Osteoblast (primary cell): ENCODE data around the gene MS4A1. TPM values are rescaled to one million over a fixed set of nuclear protein-coding genes. Genes with fewer than 3 reads are reported as not detected.
"Not testable (repeated sequence)": the region's sequence is repeated elsewhere in the genome, so short reads cannot be mapped to it uniquely, and the experiment has no call there.

Experiments
- DNase-seq: peaks from one replicate; pipeline ENCODE4 v3.0.0; 2011; ENCODE audit warnings: low spot score, mixed read lengths; ENCODE audit not compliant: insufficient read length; ENCODE audit errors: missing footprints
- H2AFZ ChIP-seq: 2 replicates; pipeline ENCODE4 v1.6.0; 2011; ENCODE audit warnings: mild to moderate bottlenecking, low read length
- H3K27ac ChIP-seq: 2 replicates; pipeline ENCODE4 v1.5.1; 2011; ENCODE audit warnings: mild to moderate bottlenecking, low read depth, low read length, moderate library complexity
- H3K27me3 ChIP-seq: 2 replicates; pipeline ENCODE4 v1.6.0; 2012; ENCODE audit warnings: mild to moderate bottlenecking, control low read depth, inconsistent platforms, low read length, moderate library complexity; ENCODE audit not compliant: insufficient read depth
- H3K36me3 ChIP-seq: 2 replicates; pipeline ENCODE4 v1.5.1; 2011; ENCODE audit warnings: mild to moderate bottlenecking, low read length, control low read depth, moderate library complexity; ENCODE audit not compliant: insufficient read depth
- H3K4me1 ChIP-seq: 2 replicates; pipeline ENCODE4 v1.5.1; 2011; ENCODE audit warnings: mild to moderate bottlenecking, low read length, control low read depth, moderate library complexity; ENCODE audit not compliant: insufficient read depth
- H3K4me2 ChIP-seq: 2 replicates; pipeline ENCODE4 v1.6.0; 2011; ENCODE audit warnings: mild to moderate bottlenecking, low read length; ENCODE audit not compliant: insufficient read depth
- H3K4me3 ChIP-seq: fragments of 200-600 bp; sonication (generic); 3 replicates; pipeline ENCODE4 v1.5.1; 2012; ENCODE audit warnings: mild to moderate bottlenecking, low read length, inconsistent platforms; ENCODE audit not compliant: insufficient read depth
- H3K79me2 ChIP-seq: 2 replicates; pipeline ENCODE4 v1.6.0; 2012; ENCODE audit warnings: mild to moderate bottlenecking, low read length, control low read depth, inconsistent platforms; ENCODE audit not compliant: insufficient read depth
- H3K9me3 ChIP-seq: 2 replicates; pipeline ENCODE4 v1.5.1; 2011; ENCODE audit warnings: low read depth, low read length, control low read depth
- H4K20me1 ChIP-seq: 2 replicates; pipeline ENCODE4 v1.6.0; 2012; ENCODE audit warnings: mild to moderate bottlenecking, low read length, control low read depth; ENCODE audit not compliant: insufficient read depth
- CTCF ChIP-seq: IDR thresholded peaks from 2 replicates; pipeline ENCODE4 v1.5.1; 2011; ENCODE audit warnings: mild to moderate bottlenecking, low read depth, low read length, moderate library complexity; ENCODE audit errors: extremely low read depth
- total RNA-seq: library from RNA; depleted of rRNA; stranded (reverse); fragments of >200 nt; gene quantifications from 2 replicates; pipeline ENCODE4 v1.2.3, GENCODE V29; 2012

Gene MS4A1
- total RNA-seq, 1 donor, result not detected

DNA sequence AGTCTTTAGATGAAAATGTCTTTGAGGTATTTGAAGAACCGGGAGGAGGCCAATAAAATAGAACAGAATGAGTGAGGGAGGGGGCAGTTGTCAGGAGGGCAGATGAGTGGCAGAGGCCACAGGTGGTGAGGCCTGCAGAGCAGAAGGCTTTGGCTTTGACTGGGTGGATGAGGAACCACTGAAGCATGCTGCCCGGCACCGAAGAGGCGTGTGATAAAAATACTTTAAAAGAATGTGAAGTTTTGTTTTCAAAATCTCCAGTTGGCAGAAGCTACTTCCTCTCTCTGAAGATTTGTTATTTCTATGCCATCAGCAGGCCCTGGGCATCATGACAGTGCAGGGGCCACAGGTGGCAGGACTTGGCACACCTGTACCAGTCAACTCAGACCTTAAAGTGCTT lies 43.2 kb downstream of the MS4A1 start:
- Histone ChIP-seq H4K20me1 (no peaks in the 10 kb centered on the region), H3K27ac (no peak overlapping the region), H3K27me3 (no peaks in the 10 kb centered on the region), H3K4me2 (no peak overlapping the region), H2AFZ (no peak overlapping the region), H3K36me3 (no peaks in the 10 kb centered on the region), H3K9me3 (peaks cover 4% of the 10 kb centered on the region), H3K4me1 (no peaks in the 10 kb centered on the region), H3K79me2 (no peaks in the 10 kb centered on the region), H3K4me3 (no peak overlapping the region)
- no peak for DNase-seq
- no peak for TF ChIP-seq CTCF

DNA sequence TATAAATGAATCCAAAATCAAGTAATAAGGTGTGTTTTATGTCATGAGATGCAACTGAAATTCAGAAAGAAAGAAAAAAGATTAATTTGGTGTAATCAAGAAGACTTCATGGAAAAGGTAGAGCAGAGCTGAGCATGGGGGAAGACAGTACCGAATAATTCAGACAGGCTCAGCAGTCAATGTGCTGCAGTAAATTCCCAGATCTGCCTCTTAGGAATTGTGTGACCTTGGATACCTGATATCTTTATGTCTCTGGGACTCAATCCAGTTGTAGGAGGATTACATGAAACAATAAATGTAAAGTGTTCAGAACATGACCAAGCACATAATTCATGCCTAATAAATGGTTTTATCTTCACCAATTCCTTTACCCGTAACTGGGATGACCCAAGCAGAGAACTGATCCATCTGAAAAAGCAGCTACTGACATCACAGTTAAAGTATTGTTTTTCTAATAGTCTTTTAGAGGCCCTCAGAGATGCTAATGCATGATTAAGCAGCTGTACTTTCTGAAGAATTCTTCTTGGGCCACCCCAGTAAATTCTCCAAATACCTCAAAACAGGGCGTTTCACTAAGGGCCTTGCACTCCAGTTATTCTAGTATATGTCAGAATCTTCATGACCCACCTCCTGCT lies 44.7 kb downstream of the MS4A1 start:
- no peak for TF ChIP-seq CTCF
- no peak overlapping the region for H3K27ac ChIP-seq

DNA sequence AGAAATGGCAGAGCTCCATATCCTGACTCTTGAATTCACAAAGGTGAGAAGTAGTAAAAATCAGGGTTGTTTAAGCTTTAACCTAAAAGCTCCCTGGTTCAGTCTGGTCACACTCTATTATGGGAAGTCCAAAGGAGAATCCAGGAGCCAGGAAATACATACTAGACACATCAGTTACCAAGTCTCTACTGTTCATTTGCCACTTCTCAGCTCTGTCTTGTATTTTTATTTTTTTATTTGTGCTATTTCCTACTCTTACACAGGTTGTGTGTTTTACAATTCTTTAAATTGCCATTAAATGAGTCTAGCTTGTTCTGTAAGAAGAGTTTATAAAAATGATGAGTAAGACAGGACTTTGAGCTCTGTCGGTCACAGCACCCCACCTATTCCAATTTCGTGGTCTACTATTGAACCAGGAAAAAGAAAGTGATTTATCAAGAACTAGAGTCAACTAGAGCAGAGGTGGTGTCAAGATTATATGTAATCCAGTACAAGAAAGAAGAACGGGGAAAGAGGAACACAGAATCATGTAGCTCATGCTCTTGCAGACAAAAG lies 46.7 kb downstream of the MS4A1 start:
- H3K4me2 ChIP-seq, result no peak overlapping the region
- no peaks in the 10 kb centered on the region for H3K36me3 ChIP-seq
- DNase-seq, result no peak
- no peak overlapping the region for H3K27ac ChIP-seq
- no peaks in the 10 kb centered on the region for H4K20me1 ChIP-seq
- H2AFZ ChIP-seq, result no peak overlapping the region
- H3K27me3 ChIP-seq, result no peaks in the 10 kb centered on the region
- no peaks in the 10 kb centered on the region for H3K4me1 ChIP-seq
- TF ChIP-seq CTCF, result no peak
- no peaks in the 10 kb centered on the region for H3K79me2 ChIP-seq
- H3K4me3 ChIP-seq, result no peak overlapping the region
- H3K9me3 ChIP-seq, result no peaks in the 10 kb centered on the region

More for the DNA sequence above, 44.7 kb downstream of the MS4A1 start:
- H3K4me2 ChIP-seq, result no peak overlapping the region
- no peaks in the 10 kb centered on the region for H3K36me3 ChIP-seq
- H3K4me3 ChIP-seq, result no peak overlapping the region
- H4K20me1 ChIP-seq, result no peaks in the 10 kb centered on the region
- DNase-seq, result no peak
- peaks cover 4% of the 10 kb centered on the region for H3K9me3 ChIP-seq
- no peaks in the 10 kb centered on the region for H3K4me1 ChIP-seq
- no peak overlapping the region for H2AFZ ChIP-seq
- no peaks in the 10 kb centered on the region for H3K27me3 ChIP-seq
- no peaks in the 10 kb centered on the region for H3K79me2 ChIP-seq

DNA sequence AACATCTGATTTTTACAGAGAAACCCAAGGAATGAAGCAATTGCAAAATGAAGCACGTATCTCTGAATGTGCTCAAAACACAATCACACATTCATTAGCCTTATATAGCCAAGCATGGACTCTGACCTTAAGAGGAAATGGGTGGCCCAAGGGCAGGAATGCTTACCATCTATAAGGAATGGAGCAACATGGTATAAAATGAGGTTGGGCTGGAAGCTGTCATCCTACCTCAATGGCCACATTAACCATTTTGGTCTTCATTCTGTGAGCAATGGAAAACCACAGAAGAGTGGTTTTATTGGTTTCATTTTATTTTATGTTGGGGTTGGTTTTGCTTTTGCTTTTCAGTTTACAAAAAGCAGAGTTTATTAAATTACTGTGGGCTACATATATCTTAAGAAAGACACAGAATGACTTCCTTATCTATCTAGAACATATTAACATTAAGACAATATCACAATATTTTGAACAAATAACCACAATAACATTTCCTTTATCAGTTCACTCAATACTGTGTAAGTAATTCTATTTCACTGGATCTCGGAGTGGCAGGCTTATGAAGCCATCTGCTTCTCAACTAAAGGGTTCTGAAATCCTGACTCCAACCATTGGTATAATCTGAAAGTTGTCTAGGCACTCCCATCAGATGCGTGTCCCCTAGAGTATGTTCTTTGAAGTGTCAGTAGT lies 48.7 kb downstream of the MS4A1 start:
- no peaks in the 10 kb centered on the region for H3K27me3 ChIP-seq
- DNase-seq, result no peak
- no peaks in the 10 kb centered on the region for H3K79me2 ChIP-seq

DNA sequence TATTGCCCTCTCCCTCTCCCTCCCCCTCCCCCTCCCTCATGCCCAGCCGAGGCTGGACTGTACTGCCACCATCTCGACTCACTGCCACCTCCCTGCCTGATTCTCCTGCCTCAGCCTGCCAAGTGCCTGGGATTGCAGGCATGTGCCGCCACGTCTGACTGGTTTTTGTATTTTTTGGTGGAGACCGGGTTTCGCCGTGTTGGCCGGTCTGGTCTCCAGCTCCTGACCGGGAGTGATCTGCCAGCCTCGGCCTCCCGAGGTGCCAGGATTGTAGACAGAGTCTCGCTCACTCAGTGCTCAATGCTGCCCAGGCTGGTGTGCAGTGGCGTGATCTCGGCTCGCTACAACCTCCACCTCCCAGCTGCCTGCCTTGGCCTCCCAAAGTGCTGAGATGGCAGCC lies 54.0 kb downstream of the MS4A1 start:
- H3K27ac ChIP-seq, H4K20me1 ChIP-seq, H3K36me3 ChIP-seq, H3K4me1 ChIP-seq, H3K4me3 ChIP-seq, H3K4me2 ChIP-seq, H3K9me3 ChIP-seq, H3K79me2 ChIP-seq, H3K27me3 ChIP-seq, H2AFZ ChIP-seq, DNase-seq: not testable (repeated sequence)

More for the DNA sequence above, 48.7 kb downstream of the MS4A1 start:
- no peaks in the 10 kb centered on the region for H3K36me3 ChIP-seq
- no peak overlapping the region for H3K27ac ChIP-seq
- no peak overlapping the region for H3K4me3 ChIP-seq
- TF ChIP-seq CTCF, result no peak
- no peak overlapping the region for H3K4me2 ChIP-seq
- no peak overlapping the region for H2AFZ ChIP-seq
- no peaks in the 10 kb centered on the region for H3K9me3 ChIP-seq
- no peaks in the 10 kb centered on the region for H4K20me1 ChIP-seq
- no peaks in the 10 kb centered on the region for H3K4me1 ChIP-seq

DNA sequence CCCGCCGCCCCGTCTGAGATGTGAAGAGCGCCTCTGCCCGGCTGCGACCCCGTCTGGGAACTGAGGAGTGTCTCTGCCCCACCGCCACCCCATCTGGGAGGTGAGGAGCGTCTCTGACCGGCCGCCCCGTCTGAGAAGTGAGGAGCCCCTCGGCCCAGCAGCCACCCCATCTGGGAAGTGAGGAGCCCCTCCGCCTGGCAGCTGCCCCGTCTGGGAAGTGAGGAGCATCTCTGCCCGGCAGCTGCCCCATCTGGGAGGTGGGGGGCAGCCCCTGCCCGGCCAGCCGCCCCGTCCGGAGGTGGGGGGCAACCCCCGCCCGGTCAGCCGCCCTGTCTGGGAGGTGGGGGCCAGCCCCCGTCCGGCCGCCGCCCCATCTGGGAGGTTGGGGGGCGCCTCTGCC lies 54.6 kb downstream of the MS4A1 start:
- H4K20me1 ChIP-seq, DNase-seq: not testable (repeated sequence)

More for the DNA sequence above, 54.6 kb downstream of the MS4A1 start:
- not testable (repeated sequence) for H3K4me1 ChIP-seq, H3K4me2 ChIP-seq, H3K27ac ChIP-seq, H3K36me3 ChIP-seq, H3K4me3 ChIP-seq, H3K79me2 ChIP-seq, H2AFZ ChIP-seq, H3K9me3 ChIP-seq, H3K27me3 ChIP-seq
